Measurements from ENCODE around the gene OSBPL7. TPM values are rescaled to one million over a fixed set of nuclear protein-coding genes. Genes with fewer than 3 reads are reported as not detected.

The OSBPL7 gene
- total RNA-seq, 1 experiment from 2014 or later: 13.0 TPM

GRCh38 chr17:47776330-47777197, 45.0 kb downstream of the OSBPL7 start:
- Histone ChIP-seq H3K9me3 (ENCODE audit: control insufficient read depth, low read depth, low read length) (no peaks in the 10 kb centered on the region), H3T11ph (ENCODE audit: low read length) (no peak overlapping the region), H3K23me2 (ENCODE audit: insufficient read length, low read depth, low read length, poor library complexity, severe bottlenecking) (no peaks in the 10 kb centered on the region), H4K91ac (ENCODE audit: insufficient read length, low read depth, low read length) (no peak overlapping the region), H2BK20ac (ENCODE audit: low read depth, low read length, poor library complexity, severe bottlenecking) (no peak overlapping the region), H3K79me2 (ENCODE audit: insufficient read depth, low read length) (no peaks in the 10 kb centered on the region), H3K4me2 (ENCODE audit: insufficient read depth, insufficient read length, low read length) (no peak overlapping the region), H2AK5ac (ENCODE audit: insufficient read length, low read length) (no peak overlapping the region), H4K20me1 (ENCODE audit: control insufficient read depth, insufficient read depth, insufficient read length) (no peaks in the 10 kb centered on the region), H3K56ac (ENCODE audit: insufficient read length, low read depth, low read length) (no peak overlapping the region), H3K79me1 (ENCODE audit: insufficient read depth, low read depth, low read length, poor library complexity, severe bottlenecking) (no peaks in the 10 kb centered on the region), H2BK120ac (ENCODE audit: low read depth, low read length, poor library complexity, severe bottlenecking) (no peak overlapping the region), H3K4ac (ENCODE audit: low read depth, low read length) (no peak overlapping the region), H3K23ac (ENCODE audit: insufficient read length, low read depth, low read length) (no peak overlapping the region), H3K14ac (ENCODE audit: insufficient read depth, low read length) (no peak overlapping the region), H4K5ac (ENCODE audit: insufficient read length, low read depth, low read length) (no peak overlapping the region), H4K8ac (replicated peaks; ENCODE audit: insufficient read length, low read depth, low read length) (no peak overlapping the region), H3K4me1 (ENCODE audit: insufficient read depth, low read length) (no peaks in the 10 kb centered on the region), H3K27me3 (ENCODE audit: insufficient read depth, low read length) (peaks cover 2% of the 10 kb centered on the region; the same call in 1 of the 2 replicates), H3K18ac (ENCODE audit: insufficient read length, low read depth, low read length) (no peak overlapping the region), H2BK12ac (ENCODE audit: insufficient read length, low read depth, low read length) (no peak overlapping the region), H3K9ac (ENCODE audit: extremely low read depth, insufficient read length, low read length) (no peak overlapping the region), H3K27ac (ENCODE audit: insufficient read length, low read depth, low read length) (no peak overlapping the region), H2AFZ (ENCODE audit: low read length) (no peak overlapping the region), H2BK15ac (ENCODE audit: low read depth, low read length) (no peak overlapping the region), H2BK5ac (ENCODE audit: insufficient read length, low read length) (no peak overlapping the region)
- Mint-ChIP-seq H3K36me3 (ENCODE audit: insufficient read depth in 1 of 3, low read depth in 3 of 3) (no peaks in the 10 kb centered on the region), H3K9me3 (no peaks in the 10 kb centered on the region; a peak in 1 of 5 replicates), H3K4me3 (no peak overlapping the region), H3K27ac (no peak overlapping the region; a peak in 1 of 7 replicates), H3K27me3 (ENCODE audit: low read depth) (peaks cover 51% of the 10 kb centered on the region), H3K4me1 (no peaks in the 10 kb centered on the region)
- DNase-seq: peak; percentile 46
- no CpG with 5 or more reads among the region's 14 CpGs for WGBS (ENCODE audit: extremely low coverage, insufficient read length, low lambda C conversion rate)
- peak; percentile 81 for TF ChIP-seq CTCF (conservative IDR thresholded peaks at IDR 0.05)

Measured in H9 (cell line).